Smooth muscle cell (in vitro differentiated cells): Measurements from ENCODE around the gene IFIH1. TPM values are rescaled to one million over a fixed set of nuclear protein-coding genes. Genes with fewer than 3 reads are reported as not detected.

Experiments
- DNase-seq: peaks from one replicate; lab custom pipeline; 2025; ENCODE audit not compliant: unreplicated experiment; lab: John Stamatoyannopoulos, UW
- H2AFZ ChIP-seq: fragments of 200-600 bp; sonication (generic); 2 replicates; pipeline ENCODE4 v1.6.0; 2016; ENCODE audit warnings: antibody characterized with exemption, low read depth, mild to moderate bottlenecking
- H3F3A ChIP-seq: fragments of 200-600 bp; sonication (generic); 2 replicates; pipeline ENCODE4 v1.6.0; 2017; ENCODE audit warnings: antibody characterized with exemption, low read depth
- H3K27ac ChIP-seq: fragments of 200-600 bp; sonication (generic); 2 replicates; pipeline ENCODE4 v1.5.1; 2016; ENCODE audit warnings: low read depth, mild to moderate bottlenecking
- H3K27me3 ChIP-seq: fragments of 200-600 bp; sonication (generic); 2 replicates; pipeline ENCODE4 v1.6.1; 2016; ENCODE audit warnings: low read depth, mild to moderate bottlenecking
- H3K36me3 ChIP-seq: fragments of 200-600 bp; sonication (generic); 2 replicates; pipeline ENCODE4 v1.5.1; 2016; ENCODE audit warnings: low read depth
- H3K4me1 ChIP-seq: fragments of 200-600 bp; sonication (generic); 2 replicates; pipeline ENCODE4 v1.5.1; 2016; ENCODE audit warnings: low read depth
- H3K4me2 ChIP-seq: fragments of 200-600 bp; sonication (generic); 2 replicates; pipeline ENCODE4 v1.6.0; 2016; ENCODE audit warnings: mild to moderate bottlenecking
- H3K4me3 ChIP-seq: fragments of 200-600 bp; sonication (generic); 2 replicates; pipeline ENCODE4 v1.5.1; 2016; ENCODE audit warnings: mild to moderate bottlenecking
- H3K79me2 ChIP-seq: fragments of 200-600 bp; sonication (generic); 2 replicates; pipeline ENCODE4 v1.6.0; 2016; ENCODE audit warnings: low read depth, mild to moderate bottlenecking
- H3K9ac ChIP-seq: fragments of 200-600 bp; sonication (generic); 2 replicates; pipeline ENCODE4 v1.6.0; 2016; ENCODE audit warnings: low read depth
- H3K9me3 ChIP-seq: fragments of 200-600 bp; sonication (generic); replicated peaks from 2 replicates; pipeline ENCODE4 v1.5.1; 2016; ENCODE audit warnings: low read depth
- H4K20me1 ChIP-seq: fragments of 200-600 bp; sonication (generic); 2 replicates; pipeline ENCODE4 v1.6.0; 2016; ENCODE audit warnings: low read depth
- WGBS: methylation state at CpG from one replicate; pipeline ENCODE4 v1.1.7; 2016; ENCODE audit warnings: low lambda C conversion rate; 5-methylcytosine and 5-hydroxymethylcytosine counted together
- polyA plus RNA-seq: library from polyadenylated mRNA; unstranded; fragments of >200 nt; fragmentation: Nextera tagmentation; extraction: Ambion mirVana; gene quantifications from 2 replicates; pipeline ENCODE4 v1.2.1, GENCODE V29; 2016
- total RNA-seq: library from RNA; depleted of rRNA; stranded (reverse); fragments of >200 nt; gene quantifications from 2 replicates; pipeline ENCODE4 v1.2.3, GENCODE V29; 2014
- TF ChIP-seq, protein P1 (sequence below): fragments of 200-600 bp; sonication (generic); IDR thresholded peaks from 2 replicates; pipeline ENCODE4 v1.5.1; 2017; ENCODE audit warnings: borderline replicate concordance, mild to moderate bottlenecking, antibody characterized with exemption; ENCODE audit not compliant: insufficient read depth, poor library complexity, severe bottlenecking

Gene IFIH1
- total and polyA plus RNA-seq, 2 experiments from 2014 or later = 0.24 to 2.3 TPM

DNA sequence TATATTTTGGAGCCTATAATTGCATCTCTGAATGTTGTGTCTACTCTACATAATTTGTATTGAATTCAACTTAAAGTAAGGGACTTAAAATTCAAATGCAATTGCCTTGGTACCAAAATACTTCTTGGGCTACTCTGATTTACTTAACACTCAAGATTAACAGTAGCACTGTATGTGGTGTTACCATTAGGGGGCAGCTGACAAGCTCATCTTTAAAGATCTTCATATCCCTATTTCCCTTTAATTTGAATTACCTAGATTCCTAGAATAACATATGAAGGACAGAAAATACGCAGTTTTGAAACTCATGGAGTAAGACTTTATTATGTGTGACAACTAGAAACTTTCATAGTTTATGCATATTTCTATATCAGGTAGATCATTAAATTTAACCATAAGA lies 37.8 kb downstream of the IFIH1 start:
- no peaks in the 10 kb centered on the region for H3K4me1 ChIP-seq
- no peaks in the 10 kb centered on the region for H3K36me3 ChIP-seq
- DNase-seq = no peak
- H2AFZ ChIP-seq = no peak overlapping the region
- TF ChIP-seq, protein P1, sequence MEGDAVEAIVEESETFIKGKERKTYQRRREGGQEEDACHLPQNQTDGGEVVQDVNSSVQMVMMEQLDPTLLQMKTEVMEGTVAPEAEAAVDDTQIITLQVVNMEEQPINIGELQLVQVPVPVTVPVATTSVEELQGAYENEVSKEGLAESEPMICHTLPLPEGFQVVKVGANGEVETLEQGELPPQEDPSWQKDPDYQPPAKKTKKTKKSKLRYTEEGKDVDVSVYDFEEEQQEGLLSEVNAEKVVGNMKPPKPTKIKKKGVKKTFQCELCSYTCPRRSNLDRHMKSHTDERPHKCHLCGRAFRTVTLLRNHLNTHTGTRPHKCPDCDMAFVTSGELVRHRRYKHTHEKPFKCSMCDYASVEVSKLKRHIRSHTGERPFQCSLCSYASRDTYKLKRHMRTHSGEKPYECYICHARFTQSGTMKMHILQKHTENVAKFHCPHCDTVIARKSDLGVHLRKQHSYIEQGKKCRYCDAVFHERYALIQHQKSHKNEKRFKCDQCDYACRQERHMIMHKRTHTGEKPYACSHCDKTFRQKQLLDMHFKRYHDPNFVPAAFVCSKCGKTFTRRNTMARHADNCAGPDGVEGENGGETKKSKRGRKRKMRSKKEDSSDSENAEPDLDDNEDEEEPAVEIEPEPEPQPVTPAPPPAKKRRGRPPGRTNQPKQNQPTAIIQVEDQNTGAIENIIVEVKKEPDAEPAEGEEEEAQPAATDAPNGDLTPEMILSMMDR = no peak
- no peak overlapping the region for H3K27ac ChIP-seq
- no peaks in the 10 kb centered on the region for H3K79me2 ChIP-seq
- H3K4me2 ChIP-seq = no peak overlapping the region
- no peak overlapping the region for H3K9ac ChIP-seq
- 89% methylated on average over 1 of the region's 1 CpG for WGBS
- H4K20me1 ChIP-seq = no peaks in the 10 kb centered on the region
- H3F3A ChIP-seq = no peaks in the 10 kb centered on the region
- no peaks in the 10 kb centered on the region for H3K27me3 ChIP-seq
- no peak overlapping the region for H3K4me3 ChIP-seq
- H3K9me3 ChIP-seq = no peaks in the 10 kb centered on the region

DNA sequence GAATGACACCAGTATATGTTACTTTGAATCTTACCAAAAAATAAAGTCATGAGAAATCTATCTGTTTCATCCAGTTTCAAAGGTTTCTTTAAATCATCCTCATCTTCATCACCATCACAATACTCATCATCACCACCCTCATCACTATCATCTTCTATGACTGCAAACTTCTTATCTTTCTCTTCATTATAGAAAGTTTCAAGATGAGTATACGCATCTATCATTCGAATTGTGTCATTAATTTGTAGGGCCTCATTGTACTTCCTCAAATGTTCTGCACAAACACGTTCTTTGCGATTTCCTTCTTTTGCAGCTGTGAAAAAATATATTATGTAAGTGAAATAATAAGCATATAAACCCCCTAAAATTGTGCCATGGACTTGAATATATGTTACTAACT lies 41.1 kb downstream of the IFIH1 start:
- Histone ChIP-seq H3K9ac (no peak overlapping the region), H3K4me1 (no peaks in the 10 kb centered on the region), H3K27me3 (no peaks in the 10 kb centered on the region), H2AFZ (no peak overlapping the region), H4K20me1 (no peaks in the 10 kb centered on the region), H3K36me3 (no peaks in the 10 kb centered on the region), H3K79me2 (no peaks in the 10 kb centered on the region), H3K9me3 (no peaks in the 10 kb centered on the region), H3K27ac (no peak overlapping the region), H3F3A (no peaks in the 10 kb centered on the region), H3K4me2 (no peak overlapping the region), H3K4me3 (no peak overlapping the region)
- WGBS = 93% methylated on average over 4 of the region's 4 CpGs
- TF ChIP-seq, protein P1 = no peak
- DNase-seq = no peak

DNA sequence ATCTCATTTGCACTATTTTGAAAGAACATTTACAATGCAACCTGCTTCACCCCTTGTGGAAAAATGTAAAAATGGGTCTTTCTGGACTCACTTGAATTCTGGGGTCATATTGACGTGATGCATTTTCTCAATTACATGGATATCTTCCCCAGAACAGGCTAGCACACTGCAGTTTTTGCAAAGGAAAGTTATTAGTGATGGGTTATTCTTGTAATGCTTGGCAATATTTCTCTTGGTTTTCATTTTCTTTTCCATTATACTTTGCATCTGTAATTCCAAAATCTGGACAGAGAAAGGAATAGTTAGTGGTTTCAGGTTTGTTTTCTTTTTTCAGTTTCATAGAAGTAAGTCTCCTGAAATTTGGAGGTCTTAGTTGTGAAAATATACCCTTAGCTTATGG lies 50.5 kb downstream of the IFIH1 start:
- TF ChIP-seq, protein P1 = no peak
- H3K36me3 ChIP-seq = no peaks in the 10 kb centered on the region
- no peak overlapping the region for H3K27ac ChIP-seq

DNA sequence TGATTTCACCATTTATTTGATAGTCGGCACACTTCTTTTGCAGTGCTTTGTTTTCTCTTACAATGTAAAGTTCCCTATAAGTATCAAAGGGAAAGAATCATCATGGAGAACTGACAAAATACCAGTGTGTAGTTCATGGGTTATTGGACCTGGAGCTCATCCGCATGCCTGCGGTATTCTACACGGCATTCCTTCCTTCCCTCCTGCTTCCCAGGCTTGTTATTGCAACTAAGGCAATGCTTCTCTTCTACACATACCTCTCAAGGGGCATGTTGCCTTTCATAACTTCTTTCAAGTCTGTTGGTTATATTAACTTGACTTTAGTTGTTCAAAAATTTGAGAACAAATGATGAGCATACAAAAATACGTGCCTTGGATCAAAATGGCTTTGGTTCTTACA lies 51.0 kb downstream of the IFIH1 start:
- H3K27me3 ChIP-seq = no peaks in the 10 kb centered on the region
- WGBS = 95% methylated on average over 5 of the region's 5 CpGs
- no peaks in the 10 kb centered on the region for H3K9me3 ChIP-seq
- H2AFZ ChIP-seq = no peak overlapping the region
- no peaks in the 10 kb centered on the region for H3K4me1 ChIP-seq
- peaks cover 10% of the 10 kb centered on the region for H3F3A ChIP-seq
- no peaks in the 10 kb centered on the region for H4K20me1 ChIP-seq
- TF ChIP-seq, protein P1 = no peak
- H3K4me2 ChIP-seq = no peak overlapping the region
- DNase-seq = no peak
- no peak overlapping the region for H3K9ac ChIP-seq
- H3K36me3 ChIP-seq = no peaks in the 10 kb centered on the region
- H3K4me3 ChIP-seq = no peak overlapping the region
- no peaks in the 10 kb centered on the region for H3K79me2 ChIP-seq
- no peak overlapping the region for H3K27ac ChIP-seq

More for the DNA sequence above, 50.5 kb downstream of the IFIH1 start:
- Histone ChIP-seq H3K79me2 (no peaks in the 10 kb centered on the region), H3K27me3 (no peaks in the 10 kb centered on the region), H4K20me1 (no peaks in the 10 kb centered on the region), H3K4me2 (no peak overlapping the region), H3K4me1 (no peaks in the 10 kb centered on the region), H2AFZ (no peak overlapping the region), H3F3A (peaks cover 10% of the 10 kb centered on the region), H3K9me3 (no peaks in the 10 kb centered on the region), H3K9ac (no peak overlapping the region), H3K4me3 (no peak overlapping the region)
- no peak for DNase-seq
- 96% methylated on average over 1 of the region's 1 CpG for WGBS
